Measurements from ENCODE around the gene STX2.

- TF ChIP-seq POLR2A (IDR thresholded peaks at IDR 0.05), result no peak
- TF ChIP-seq POLR2AphosphoS5 (IDR thresholded peaks at IDR 0.05), result no peak
Measured at GRCh38 chr12:130793554-130793849, 45.5 kb downstream of the STX2 start.
